Effector CD8-positive, alpha-beta T cell (primary cell): Measurements from ENCODE around the gene MPRIP.

Experiments used
- DNase-seq: peaks from one replicate; lab custom pipeline; 2025; lab: John Stamatoyannopoulos, UW

Gene MPRIP

GRCh38 chr17:17087424-17088015 lies 45.3 kb downstream of the MPRIP start:
- no peak for DNase-seq

GRCh38 chr17:17088086-17088485 lies 45.8 kb downstream of the MPRIP start:
- no peak for DNase-seq

- DNase-seq = no peak
Measured at GRCh38 chr17:17088541-17089525, 46.6 kb downstream of the MPRIP start.

- no peak for DNase-seq
Measured at GRCh38 chr17:17089796-17090641, 47.8 kb downstream of the MPRIP start.

GRCh38 chr17:17090642-17091103 lies 48.4 kb downstream of the MPRIP start:
- DNase-seq = no peak

GRCh38 chr17:17091276-17091675 lies 49.0 kb downstream of the MPRIP start:
- DNase-seq = no peak

GRCh38 chr17:17091856-17092756 lies 49.8 kb downstream of the MPRIP start:
- DNase-seq = no peak

- DNase-seq = no peak
Measured at GRCh38 chr17:17093764-17094163, 51.5 kb downstream of the MPRIP start.

GRCh38 chr17:17096438-17097178 lies 54.4 kb downstream of the MPRIP start:
- DNase-seq = no peak

- DNase-seq = no peak
Measured at GRCh38 chr17:17097763-17098345, 55.6 kb downstream of the MPRIP start.

GRCh38 chr17:17098551-17099179 lies 56.4 kb downstream of the MPRIP start:
- no peak for DNase-seq

GRCh38 chr17:17102176-17102575 lies 59.9 kb downstream of the MPRIP start:
- DNase-seq = no peak

- DNase-seq = no peak
Measured at GRCh38 chr17:17103160-17103559, 60.9 kb downstream of the MPRIP start.

- no peak for DNase-seq
Measured at GRCh38 chr17:17104036-17104435, 61.8 kb downstream of the MPRIP start.

- DNase-seq = no peak
Measured at GRCh38 chr17:17104494-17104893, 62.2 kb downstream of the MPRIP start.

- no peak for DNase-seq
Measured at GRCh38 chr17:17105976-17106375, 63.7 kb downstream of the MPRIP start.

GRCh38 chr17:17106756-17107155 lies 64.5 kb downstream of the MPRIP start:
- no peak for DNase-seq

- DNase-seq = no peak
Measured at GRCh38 chr17:17107281-17107680, 65.0 kb downstream of the MPRIP start.

GRCh38 chr17:17107891-17108431 lies 65.7 kb downstream of the MPRIP start:
- DNase-seq = no peak
